ENCODE results near the gene KIF25. TPM values are rescaled to one million over a fixed set of nuclear protein-coding genes. Genes with fewer than 3 reads are reported as not detected.

The KIF25 gene
- total RNA-seq, 4 donors from 2014 or later: 0.28 TPM; not detected in 3

DNA sequence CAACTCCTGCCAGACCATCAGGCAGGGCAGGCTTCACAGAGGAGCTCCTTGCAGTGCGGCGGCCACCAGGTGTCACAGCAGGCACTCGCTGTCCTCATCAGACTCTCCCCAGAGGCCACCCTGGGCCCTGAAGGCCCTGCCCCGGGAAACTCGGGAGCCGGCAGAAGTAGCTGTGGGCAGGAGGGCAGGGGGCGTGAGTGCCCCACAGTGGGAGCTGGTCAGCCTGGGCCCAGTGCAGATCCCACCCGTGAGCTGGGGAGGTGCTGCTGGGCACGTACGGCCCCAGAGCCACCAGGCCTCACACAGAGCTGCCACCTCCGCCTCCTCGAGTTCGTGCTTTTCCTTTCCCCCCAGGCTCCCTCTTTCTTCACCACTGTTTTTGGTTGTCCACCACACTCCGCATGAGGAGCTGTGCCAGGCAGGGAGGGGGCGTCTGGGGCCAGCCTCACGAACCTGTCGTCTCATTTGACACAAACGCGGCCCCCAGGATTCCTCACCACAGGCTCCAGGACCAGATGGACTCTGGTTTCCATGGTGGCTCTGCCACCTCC is 47.7 kb downstream of the KIF25 start:
- Histone ChIP-seq H3K4me3 (no peak overlapping the region), H3K27ac (no peak overlapping the region), H3K36me3 (no peaks in the 10 kb centered on the region), H3K9me3 (peaks cover 0 to 3% of the 10 kb centered on the region in 2 donors), H3K4me1 (peaks cover 0 to 12% of the 10 kb centered on the region in 2 donors), H3K27me3 (no peaks in the 10 kb centered on the region)
- intact Hi-C loops (cut with DNase I; ENCODE audit: low total_unique reads): no loop called here
- TF ChIP-seq, protein P1, sequence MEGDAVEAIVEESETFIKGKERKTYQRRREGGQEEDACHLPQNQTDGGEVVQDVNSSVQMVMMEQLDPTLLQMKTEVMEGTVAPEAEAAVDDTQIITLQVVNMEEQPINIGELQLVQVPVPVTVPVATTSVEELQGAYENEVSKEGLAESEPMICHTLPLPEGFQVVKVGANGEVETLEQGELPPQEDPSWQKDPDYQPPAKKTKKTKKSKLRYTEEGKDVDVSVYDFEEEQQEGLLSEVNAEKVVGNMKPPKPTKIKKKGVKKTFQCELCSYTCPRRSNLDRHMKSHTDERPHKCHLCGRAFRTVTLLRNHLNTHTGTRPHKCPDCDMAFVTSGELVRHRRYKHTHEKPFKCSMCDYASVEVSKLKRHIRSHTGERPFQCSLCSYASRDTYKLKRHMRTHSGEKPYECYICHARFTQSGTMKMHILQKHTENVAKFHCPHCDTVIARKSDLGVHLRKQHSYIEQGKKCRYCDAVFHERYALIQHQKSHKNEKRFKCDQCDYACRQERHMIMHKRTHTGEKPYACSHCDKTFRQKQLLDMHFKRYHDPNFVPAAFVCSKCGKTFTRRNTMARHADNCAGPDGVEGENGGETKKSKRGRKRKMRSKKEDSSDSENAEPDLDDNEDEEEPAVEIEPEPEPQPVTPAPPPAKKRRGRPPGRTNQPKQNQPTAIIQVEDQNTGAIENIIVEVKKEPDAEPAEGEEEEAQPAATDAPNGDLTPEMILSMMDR (IDR thresholded peaks at IDR 0.05): no peak
- TF ChIP-seq POLR2A (IDR thresholded peaks at IDR 0.05): no peak
- no peak for DNase-seq

DNA sequence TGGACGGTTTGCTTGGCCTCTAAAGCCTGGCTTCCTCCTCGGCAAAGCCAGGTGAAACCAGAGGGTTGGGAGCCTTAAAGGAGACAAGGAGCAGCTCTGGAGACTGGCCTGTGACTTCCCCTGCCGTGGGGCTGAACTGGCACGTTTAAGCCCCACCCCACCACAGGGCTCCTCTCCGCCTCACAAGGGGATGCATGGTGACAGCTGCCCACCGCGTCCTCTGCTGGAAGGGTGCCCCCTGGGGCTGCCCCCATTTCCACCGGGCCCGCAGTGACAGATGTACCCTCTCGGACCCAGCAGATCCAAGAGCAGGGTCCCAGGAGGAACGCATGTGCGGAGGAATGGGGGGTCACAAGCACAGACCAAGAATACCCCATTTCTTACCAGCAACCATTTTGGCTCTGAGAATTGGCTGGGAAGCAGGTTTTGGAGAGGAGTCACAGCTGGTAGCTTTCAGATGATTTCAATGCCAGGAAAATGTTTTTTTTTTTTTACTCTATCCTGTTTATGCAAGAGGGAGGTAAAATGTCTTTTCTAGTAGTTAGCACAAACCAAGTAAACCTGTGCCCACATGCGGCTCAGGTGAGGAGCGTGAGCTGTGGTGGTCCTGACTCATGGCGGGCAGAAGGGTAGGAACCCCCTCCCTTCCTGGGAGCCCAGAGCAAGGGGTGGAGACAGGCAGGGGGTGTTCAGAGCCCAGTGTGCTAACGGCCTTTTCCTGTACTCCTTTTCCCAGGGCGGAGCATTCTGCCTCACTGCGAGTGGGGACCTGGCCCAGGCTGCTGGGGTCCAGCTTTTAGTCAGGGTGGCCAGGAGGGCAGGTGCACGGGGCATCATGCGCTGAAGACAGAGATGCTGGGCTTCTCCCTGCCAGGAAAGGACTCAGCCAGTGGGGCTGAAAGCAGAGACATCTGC is 48.5 kb downstream of the KIF25 start:
- H3K27me3 ChIP-seq: no peaks in the 10 kb centered on the region
- no peak for DNase-seq
- no peak overlapping the region for H3K27ac ChIP-seq
- TF ChIP-seq, protein P1 (IDR thresholded peaks at IDR 0.05): no peak
- TF ChIP-seq POLR2A (IDR thresholded peaks at IDR 0.05): no peak
- H3K9me3 ChIP-seq: no peaks in the 10 kb centered on the region
- H3K36me3 ChIP-seq: no peaks in the 10 kb centered on the region
- peaks cover 0 to 12% of the 10 kb centered on the region in 2 donors for H3K4me1 ChIP-seq
- H3K4me3 ChIP-seq: no peak overlapping the region
- intact Hi-C loops (cut with DNase I; ENCODE audit: low total_unique reads): no loop called here

DNA sequence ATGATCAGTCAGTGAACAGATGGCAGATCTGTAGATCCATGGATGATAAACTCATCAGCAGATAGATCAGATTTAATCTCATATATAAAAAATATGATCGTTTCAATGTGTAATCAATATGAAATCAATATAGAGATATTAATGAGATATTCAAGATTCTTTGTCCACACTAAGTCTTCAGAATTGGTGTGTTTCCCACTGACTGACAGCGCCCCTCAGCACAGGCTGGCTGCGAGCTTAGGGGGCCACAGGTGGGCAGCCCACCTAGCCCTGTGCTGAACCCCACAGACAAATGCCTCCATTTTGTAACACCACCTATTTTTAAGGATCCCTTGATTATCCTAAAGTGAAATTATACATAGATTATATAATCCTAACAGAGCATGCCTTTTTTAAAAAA is 49.2 kb downstream of the KIF25 start:
- no peaks in the 10 kb centered on the region for H3K27me3 ChIP-seq
- intact Hi-C loops (cut with DNase I; ENCODE audit: low total_unique reads): no loop called here
- peaks cover 0 to 12% of the 10 kb centered on the region in 2 donors for H3K4me1 ChIP-seq
- H3K9me3 ChIP-seq: no peaks in the 10 kb centered on the region
- no peak for DNase-seq
- H3K36me3 ChIP-seq: no peaks in the 10 kb centered on the region
- TF ChIP-seq POLR2A (IDR thresholded peaks at IDR 0.05): no peak
- TF ChIP-seq, protein P1 (IDR thresholded peaks at IDR 0.05): no peak
- H3K4me3 ChIP-seq: no peak overlapping the region
- no peak overlapping the region for H3K27ac ChIP-seq

DNA sequence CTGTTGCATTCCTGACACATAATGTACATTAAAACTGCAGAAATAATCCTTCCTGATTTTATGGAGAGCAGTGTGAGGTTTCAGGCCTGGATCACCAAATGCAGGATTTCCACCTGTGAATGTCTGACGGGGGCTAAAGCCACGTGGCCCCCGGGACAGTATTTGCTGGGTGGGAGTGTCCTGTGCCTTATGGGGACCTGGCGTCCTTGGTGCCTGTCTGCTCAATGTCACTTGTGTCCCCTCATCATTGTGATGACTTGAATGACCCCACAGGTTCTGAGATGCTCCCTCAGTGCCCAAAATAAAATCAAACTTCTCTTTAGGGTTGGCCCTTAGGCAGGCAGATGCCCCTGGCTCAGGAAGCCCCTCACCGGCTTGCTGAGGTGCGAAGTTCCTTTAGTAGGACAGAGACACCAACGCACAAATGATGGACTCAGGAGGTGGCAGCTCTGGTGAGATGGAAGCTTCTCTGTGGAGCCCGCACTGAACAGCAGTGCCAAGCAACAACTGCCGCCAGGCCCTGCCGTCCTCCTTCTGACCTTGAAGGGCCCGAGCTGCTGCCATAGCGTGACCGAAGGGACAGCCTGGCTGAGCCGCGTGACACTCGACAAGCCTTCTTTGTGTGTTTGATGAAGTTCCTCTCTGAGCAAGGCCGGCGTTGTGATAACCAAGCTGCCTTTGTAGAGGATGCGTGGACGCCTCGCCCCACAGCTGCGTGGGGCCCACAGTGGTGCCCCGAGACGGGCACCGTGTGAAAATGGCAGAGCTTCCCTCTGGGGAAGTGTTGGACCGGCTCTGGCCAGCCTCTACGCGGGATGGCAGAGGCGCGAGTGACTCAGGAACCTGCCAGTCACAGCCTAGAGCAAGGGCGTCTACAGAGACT is 50.6 kb downstream of the KIF25 start:
- TF ChIP-seq POLR2A (IDR thresholded peaks at IDR 0.05): no peak
- intact Hi-C loops (cut with DNase I; ENCODE audit: low total_unique reads): no loop called here
- no peak for DNase-seq
- H3K36me3 ChIP-seq: no peaks in the 10 kb centered on the region
- H3K4me3 ChIP-seq: no peak overlapping the region
- H3K4me1 ChIP-seq: peaks cover 0 to 12% of the 10 kb centered on the region in 2 donors
- H3K27ac ChIP-seq: no peak overlapping the region
- H3K27me3 ChIP-seq: no peaks in the 10 kb centered on the region
- H3K9me3 ChIP-seq: no peaks in the 10 kb centered on the region

DNA sequence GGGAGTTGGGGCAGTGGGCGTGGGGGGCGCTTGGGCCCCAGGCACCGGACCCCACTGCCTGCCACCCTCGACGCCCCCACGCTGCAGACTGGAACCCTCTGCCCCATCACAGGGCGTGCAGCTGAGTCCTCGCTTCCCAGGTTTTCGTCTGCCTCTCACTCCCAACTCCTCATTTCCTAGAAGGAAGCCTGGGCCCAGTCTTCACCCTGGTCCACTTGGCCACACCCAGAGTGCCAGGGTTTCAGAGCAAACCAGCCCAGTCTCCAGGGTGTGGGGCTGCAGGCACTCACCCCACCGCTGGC is 51.2 kb downstream of the KIF25 start:
- no peak overlapping the region for H3K4me3 ChIP-seq
- peaks cover 0 to 12% of the 10 kb centered on the region in 2 donors for H3K4me1 ChIP-seq
- DNase-seq: no peak
- H3K9me3 ChIP-seq: no peaks in the 10 kb centered on the region
- H3K27me3 ChIP-seq: no peaks in the 10 kb centered on the region
- TF ChIP-seq, protein P1 (IDR thresholded peaks at IDR 0.05): no peak
- no peak for TF ChIP-seq POLR2A (IDR thresholded peaks at IDR 0.05)
- intact Hi-C loops (cut with DNase I; ENCODE audit: low total_unique reads): no loop called here
- no peaks in the 10 kb centered on the region for H3K36me3 ChIP-seq
- no peak overlapping the region for H3K27ac ChIP-seq

All from uterus (tissue), 4 donors.